ENCODE results near the gene PGAM2. TPM values are rescaled to one million over a fixed set of nuclear protein-coding genes. Genes with fewer than 3 reads are reported as not detected.

The PGAM2 gene
- total and polyA plus RNA-seq, 2 of the 13 experiments (the other 11 are each of a cell fraction or from before 2014, with no cell fraction given): 0.22 TPM; not detected in 1

DNA sequence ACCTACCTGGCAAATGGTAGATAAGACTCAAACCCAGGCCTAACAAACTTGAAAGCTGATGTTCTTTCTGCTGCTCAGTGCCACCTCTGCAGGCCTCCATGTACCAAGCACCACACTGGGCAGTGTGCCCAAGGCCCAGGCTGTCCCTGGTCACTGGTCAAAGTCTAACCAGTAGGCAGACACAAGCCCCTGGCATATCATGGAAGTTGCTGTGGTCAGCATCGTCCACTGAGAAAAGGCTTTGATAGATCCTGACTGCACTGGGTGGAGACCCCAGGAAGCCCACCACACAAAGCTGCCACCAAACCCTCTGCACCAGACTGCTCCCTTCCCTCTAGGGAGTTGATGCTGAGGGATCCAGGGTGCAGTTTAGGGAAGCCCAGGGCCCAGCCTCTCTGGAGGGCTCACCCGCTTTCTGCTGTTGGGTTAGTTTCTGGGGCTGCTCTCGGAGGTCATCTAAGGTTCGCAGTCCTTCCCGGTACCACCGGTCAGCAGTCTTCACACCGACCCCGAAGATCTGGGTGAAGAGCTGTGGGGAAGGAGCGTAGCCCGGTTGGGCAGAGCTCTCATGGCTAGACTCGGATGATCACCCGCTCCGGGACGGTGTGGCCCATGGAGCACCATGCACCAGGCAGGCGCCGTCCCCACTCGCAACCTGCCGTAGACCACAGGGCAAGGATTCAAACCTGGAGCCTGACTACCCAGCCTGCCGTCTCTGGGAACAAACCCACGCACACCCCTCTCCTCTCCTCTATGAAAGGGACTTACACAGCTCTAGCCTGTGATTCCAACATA lies 10.9 kb upstream of the PGAM2 start:
- 98% methylated on average over 8 of the region's 20 CpGs for WGBS (ENCODE audit: low lambda C conversion rate)
- FAIRE-seq: no peak
- ChIA-PET CTCF (ENCODE audit: low intra/inter-chr PET ratio, low total read pairs) (no interaction called here), POLR2A (no interaction called here)
- Histone ChIP-seq H3K9me3 (ENCODE audit: low read length) (no peaks in the 10 kb centered on the region), H3K4me1 (ENCODE audit: insufficient read depth, low read length) (peaks cover 24% of the 10 kb centered on the region), H3K27me3 (ENCODE audit: control insufficient read depth in 1 of 2, insufficient read depth in 2 of 2, low read length in 2 of 2) (no peaks in the 10 kb centered on the region), H3K4me3 (replicated peaks in 1 of 3; ENCODE audit: insufficient read depth in 1 of 3, low read depth in 2 of 3, low read length in 3 of 3) (no peak overlapping the region), H3K4me2 (ENCODE audit: low read depth, low read length) (no peak overlapping the region), H3K27ac (ENCODE audit: extremely low read length, insufficient read depth, low read length) (no peak overlapping the region), H3K79me2 (ENCODE audit: insufficient read depth, low read length) (no peaks in the 10 kb centered on the region), H3K9ac (ENCODE audit: insufficient read depth, low read depth, low read length) (no peak overlapping the region), H3K36me3 (replicated peaks in 1 of 2; ENCODE audit: control insufficient read depth in 1 of 2, insufficient read depth in 2 of 2, low read length in 2 of 2) (peaks cover 11 to 29% of the 10 kb centered on the region in 2 experiments; a peak in 4 of 5 replicates), H2AFZ (ENCODE audit: low read length) (no peak overlapping the region), H4K20me1 (ENCODE audit: insufficient read depth, low read length) (no peaks in the 10 kb centered on the region)
- DNase-seq (ENCODE audit: low spot score): no peak
- BruUV-seq (replicated peaks): no TSS peak
- intact Hi-C loops (cut with micrococcal nuclease; ENCODE audit: unreplicated experiment) (no loop called here), in situ Hi-C loops (cut with HindIII; ENCODE audit: extremely low pct_ligation_motif_present, low pct_unique_long_range_greater_than_20kb) (no loop called here)
- no peak for ATAC-seq
- TF ChIP-seq ZSCAN21 (CRISPR knock-in tag; IDR thresholded peaks at IDR 0.05; ENCODE audit: borderline replicate concordance) (no peak), MAF1 (CRISPR knock-in tag; IDR thresholded peaks at IDR 0.05; ENCODE audit: borderline replicate concordance) (no peak), MYNN (CRISPR knock-in tag; IDR thresholded peaks at IDR 0.05; ENCODE audit: low read depth) (no peak), KDM5A (IDR thresholded peaks at IDR 0.05; ENCODE audit: borderline replicate concordance, low read length) (no peak), RAD21 (CRISPR knock-in tag; IDR thresholded peaks at IDR 0.05) (no peak), PPARG (CRISPR knock-in tag; conservative IDR thresholded peaks at IDR 0.05) (no peak), HDAC2 (CRISPR knock-in tag; IDR thresholded peaks at IDR 0.05) (no peak), ZNF225 (CRISPR knock-in tag; IDR thresholded peaks at IDR 0.05) (no peak), RXRB (CRISPR knock-in tag; IDR thresholded peaks at IDR 0.05; ENCODE audit: borderline replicate concordance) (no peak), AKAP8 (CRISPR knock-in tag; IDR thresholded peaks at IDR 0.05) (no peak), EZH2 (conservative IDR thresholded peaks at IDR 0.05; ENCODE audit: low read depth, low read length) (no peak), PAX8 (CRISPR knock-in tag; IDR thresholded peaks at IDR 0.05; ENCODE audit: borderline replicate concordance) (no peak)
- TF ChIP-seq, protein P1, sequence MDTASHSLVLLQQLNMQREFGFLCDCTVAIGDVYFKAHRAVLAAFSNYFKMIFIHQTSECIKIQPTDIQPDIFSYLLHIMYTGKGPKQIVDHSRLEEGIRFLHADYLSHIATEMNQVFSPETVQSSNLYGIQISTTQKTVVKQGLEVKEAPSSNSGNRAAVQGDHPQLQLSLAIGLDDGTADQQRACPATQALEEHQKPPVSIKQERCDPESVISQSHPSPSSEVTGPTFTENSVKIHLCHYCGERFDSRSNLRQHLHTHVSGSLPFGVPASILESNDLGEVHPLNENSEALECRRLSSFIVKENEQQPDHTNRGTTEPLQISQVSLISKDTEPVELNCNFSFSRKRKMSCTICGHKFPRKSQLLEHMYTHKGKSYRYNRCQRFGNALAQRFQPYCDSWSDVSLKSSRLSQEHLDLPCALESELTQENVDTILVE (CRISPR knock-in tag; IDR thresholded peaks at IDR 0.05): no peak
- TF ChIP-seq, protein P2, sequence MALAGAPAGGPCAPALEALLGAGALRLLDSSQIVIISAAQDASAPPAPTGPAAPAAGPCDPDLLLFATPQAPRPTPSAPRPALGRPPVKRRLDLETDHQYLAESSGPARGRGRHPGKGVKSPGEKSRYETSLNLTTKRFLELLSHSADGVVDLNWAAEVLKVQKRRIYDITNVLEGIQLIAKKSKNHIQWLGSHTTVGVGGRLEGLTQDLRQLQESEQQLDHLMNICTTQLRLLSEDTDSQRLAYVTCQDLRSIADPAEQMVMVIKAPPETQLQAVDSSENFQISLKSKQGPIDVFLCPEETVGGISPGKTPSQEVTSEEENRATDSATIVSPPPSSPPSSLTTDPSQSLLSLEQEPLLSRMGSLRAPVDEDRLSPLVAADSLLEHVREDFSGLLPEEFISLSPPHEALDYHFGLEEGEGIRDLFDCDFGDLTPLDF (CRISPR knock-in tag; IDR thresholded peaks at IDR 0.05): no peak
- TF ChIP-seq, protein P3, sequence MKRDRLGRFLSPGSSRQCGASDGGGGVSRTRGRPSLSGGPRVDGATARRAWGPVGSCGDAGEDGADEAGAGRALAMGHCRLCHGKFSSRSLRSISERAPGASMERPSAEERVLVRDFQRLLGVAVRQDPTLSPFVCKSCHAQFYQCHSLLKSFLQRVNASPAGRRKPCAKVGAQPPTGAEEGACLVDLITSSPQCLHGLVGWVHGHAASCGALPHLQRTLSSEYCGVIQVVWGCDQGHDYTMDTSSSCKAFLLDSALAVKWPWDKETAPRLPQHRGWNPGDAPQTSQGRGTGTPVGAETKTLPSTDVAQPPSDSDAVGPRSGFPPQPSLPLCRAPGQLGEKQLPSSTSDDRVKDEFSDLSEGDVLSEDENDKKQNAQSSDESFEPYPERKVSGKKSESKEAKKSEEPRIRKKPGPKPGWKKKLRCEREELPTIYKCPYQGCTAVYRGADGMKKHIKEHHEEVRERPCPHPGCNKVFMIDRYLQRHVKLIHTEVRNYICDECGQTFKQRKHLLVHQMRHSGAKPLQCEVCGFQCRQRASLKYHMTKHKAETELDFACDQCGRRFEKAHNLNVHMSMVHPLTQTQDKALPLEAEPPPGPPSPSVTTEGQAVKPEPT (CRISPR knock-in tag; IDR thresholded peaks at IDR 0.05; ENCODE audit: low read depth): no peak

All from HepG2 (cell line).